Measurements from ENCODE around the gene TFAM. TPM values are rescaled to one million over a fixed set of nuclear protein-coding genes. Genes with fewer than 3 reads are reported as not detected.

Gene TFAM
- total RNA-seq, 1 experiment from 2014 or later, result 57.6 TPM

DNA sequence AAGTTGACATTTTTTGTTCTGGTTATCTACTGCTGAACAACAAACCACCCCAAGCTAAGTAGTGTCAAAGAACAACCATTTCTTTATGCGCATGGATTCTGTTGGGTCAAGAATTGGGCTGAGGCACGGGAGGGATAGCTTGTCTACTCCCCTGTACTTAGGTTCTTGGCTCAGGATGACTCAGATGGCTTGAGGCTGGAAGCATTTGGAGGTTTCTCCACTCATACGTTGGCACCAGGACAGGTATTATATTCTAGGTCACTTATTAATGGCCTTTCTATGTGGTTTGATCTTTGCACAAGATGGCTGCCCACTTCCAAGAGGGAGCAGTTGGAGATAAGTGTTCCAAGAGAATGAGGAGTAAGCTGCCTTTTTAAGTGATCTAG is 11.8 kb upstream of the TFAM start:
- DNase-seq (ENCODE audit: low read depth, low spot score) (no peak), ATAC-seq (peak; percentile 36; the same call in 1 of the 2 replicates)
- Histone ChIP-seq H3K79me2 (ENCODE audit: insufficient read depth, low read length) (no peaks in the 10 kb centered on the region), H4K20me1 (ENCODE audit: insufficient read depth) (no peaks in the 10 kb centered on the region), H3K4me2 (ENCODE audit: low read length) (no peak overlapping the region), H3K9ac (ENCODE audit: low read length) (no peak overlapping the region), H3K27ac (ENCODE audit: low read depth, low read length) (no peak overlapping the region), H2AFZ (ENCODE audit: low read depth, low read length, poor library complexity, severe bottlenecking) (no peak overlapping the region), H3K27me3 (ENCODE audit: insufficient read depth, low read length) (no peaks in the 10 kb centered on the region), H3K4me3 (replicated peaks in 1 of 2; ENCODE audit: low read depth in 1 of 2, low read length in 2 of 2) (no peak overlapping the region), H3K9me3 (ENCODE audit: control insufficient read depth in 1 of 2, insufficient read depth in 1 of 2, low read depth in 1 of 2, low read length in 2 of 2) (no peaks in the 10 kb centered on the region), H3K36me3 (ENCODE audit: control insufficient read depth in 1 of 2, insufficient read depth in 2 of 2, low read length in 2 of 2) (no peaks in the 10 kb centered on the region), H3K4me1 (ENCODE audit: control insufficient read depth in 1 of 2, insufficient read depth in 2 of 2, low read length in 2 of 2) (peaks cover 0 to 6% of the 10 kb centered on the region in 2 experiments; a peak in 1 of 4 replicates), H3K9me2 (ENCODE audit: insufficient read depth) (no peaks in the 10 kb centered on the region)
- POLR2A ChIA-PET, result no interaction called here
- TF ChIP-seq ELF1 (IDR thresholded peaks at IDR 0.05; ENCODE audit: borderline replicate concordance, low read depth), result no peak
- no peak for TF ChIP-seq FOSL1 (IDR thresholded peaks at IDR 0.05; ENCODE audit: low read depth)
- TF ChIP-seq CEBPB (IDR thresholded peaks at IDR 0.05; ENCODE audit: low read depth), result no peak
- TF ChIP-seq SRF (IDR thresholded peaks at IDR 0.05; ENCODE audit: low read depth), result no peak
- TF ChIP-seq, protein P1, sequence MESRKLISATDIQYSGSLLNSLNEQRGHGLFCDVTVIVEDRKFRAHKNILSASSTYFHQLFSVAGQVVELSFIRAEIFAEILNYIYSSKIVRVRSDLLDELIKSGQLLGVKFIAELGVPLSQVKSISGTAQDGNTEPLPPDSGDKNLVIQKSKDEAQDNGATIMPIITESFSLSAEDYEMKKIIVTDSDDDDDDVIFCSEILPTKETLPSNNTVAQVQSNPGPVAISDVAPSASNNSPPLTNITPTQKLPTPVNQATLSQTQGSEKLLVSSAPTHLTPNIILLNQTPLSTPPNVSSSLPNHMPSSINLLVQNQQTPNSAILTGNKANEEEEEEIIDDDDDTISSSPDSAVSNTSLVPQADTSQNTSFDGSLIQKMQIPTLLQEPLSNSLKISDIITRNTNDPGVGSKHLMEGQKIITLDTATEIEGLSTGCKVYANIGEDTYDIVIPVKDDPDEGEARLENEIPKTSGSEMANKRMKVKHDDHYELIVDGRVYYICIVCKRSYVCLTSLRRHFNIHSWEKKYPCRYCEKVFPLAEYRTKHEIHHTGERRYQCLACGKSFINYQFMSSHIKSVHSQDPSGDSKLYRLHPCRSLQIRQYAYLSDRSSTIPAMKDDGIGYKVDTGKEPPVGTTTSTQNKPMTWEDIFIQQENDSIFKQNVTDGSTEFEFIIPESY (IDR thresholded peaks at IDR 0.05; ENCODE audit: extremely low read depth, insufficient replicate concordance, low read length), result no peak
- TF ChIP-seq JUND (IDR thresholded peaks at IDR 0.05), result no peak
- TF ChIP-seq EGR1 (IDR thresholded peaks at IDR 0.05; ENCODE audit: low read depth), result no peak
- CTCF ChIA-PET, result no interaction called here
- no TSS peak for BruUV-seq (replicated peaks)
- intact Hi-C loops (cut with micrococcal nuclease), result no loop called here
- RAD21 ChIA-PET (ENCODE audit: low non-redundant PET in 1 of 2, low total read pairs in 2 of 2, uncharacterized antibody in 2 of 2, unreplicated experiment in 2 of 2), result no interaction called here

DNA sequence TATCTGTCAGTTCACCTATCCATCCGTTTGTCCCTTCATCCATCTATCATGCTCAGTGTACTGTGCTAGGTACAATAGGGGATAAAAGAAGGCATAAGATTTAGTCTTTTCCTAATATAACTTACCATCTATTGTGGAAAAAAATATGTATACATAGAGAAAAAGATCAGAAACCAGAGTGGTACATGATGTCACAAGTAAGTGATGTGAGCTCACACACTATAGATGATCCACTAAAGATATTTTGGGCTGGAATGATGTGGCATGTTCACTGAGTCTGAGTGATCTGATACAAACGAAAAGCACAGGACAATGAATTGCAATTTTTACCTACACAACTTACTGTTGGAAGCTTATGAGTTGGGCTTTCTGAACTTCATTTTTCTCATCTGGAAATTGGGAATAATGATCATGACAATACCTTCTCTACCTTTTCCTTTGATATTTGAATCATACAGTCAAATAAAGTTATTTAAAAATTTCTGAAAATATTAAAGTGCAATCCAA is 2.7 kb upstream of the TFAM start:
- Histone ChIP-seq H3K36me3 (ENCODE audit: control insufficient read depth in 1 of 2, insufficient read depth in 2 of 2, low read length in 2 of 2) (peaks cover 0 to 3% of the 10 kb centered on the region in 2 experiments; a peak in 3 of 4 replicates), H3K27ac (ENCODE audit: low read depth, low read length) (no peak overlapping the region), H3K4me3 (replicated peaks in 1 of 2; ENCODE audit: low read depth in 1 of 2, low read length in 2 of 2) (no peak overlapping the region), H3K4me1 (ENCODE audit: control insufficient read depth in 1 of 2, insufficient read depth in 2 of 2, low read length in 2 of 2) (peaks cover 12 to 14% of the 10 kb centered on the region in 2 experiments), H3K4me2 (ENCODE audit: low read length) (no peak overlapping the region), H3K9ac (ENCODE audit: low read length) (no peak overlapping the region), H3K9me2 (ENCODE audit: insufficient read depth) (no peaks in the 10 kb centered on the region), H3K27me3 (ENCODE audit: insufficient read depth, low read length) (no peaks in the 10 kb centered on the region), H3K9me3 (ENCODE audit: control insufficient read depth in 1 of 2, insufficient read depth in 1 of 2, low read depth in 1 of 2, low read length in 2 of 2) (no peaks in the 10 kb centered on the region), H4K20me1 (ENCODE audit: insufficient read depth) (no peaks in the 10 kb centered on the region), H2AFZ (ENCODE audit: low read depth, low read length, poor library complexity, severe bottlenecking) (no peak overlapping the region), H3K79me2 (ENCODE audit: insufficient read depth, low read length) (peaks cover 23% of the 10 kb centered on the region)
- TF ChIP-seq, protein P2, sequence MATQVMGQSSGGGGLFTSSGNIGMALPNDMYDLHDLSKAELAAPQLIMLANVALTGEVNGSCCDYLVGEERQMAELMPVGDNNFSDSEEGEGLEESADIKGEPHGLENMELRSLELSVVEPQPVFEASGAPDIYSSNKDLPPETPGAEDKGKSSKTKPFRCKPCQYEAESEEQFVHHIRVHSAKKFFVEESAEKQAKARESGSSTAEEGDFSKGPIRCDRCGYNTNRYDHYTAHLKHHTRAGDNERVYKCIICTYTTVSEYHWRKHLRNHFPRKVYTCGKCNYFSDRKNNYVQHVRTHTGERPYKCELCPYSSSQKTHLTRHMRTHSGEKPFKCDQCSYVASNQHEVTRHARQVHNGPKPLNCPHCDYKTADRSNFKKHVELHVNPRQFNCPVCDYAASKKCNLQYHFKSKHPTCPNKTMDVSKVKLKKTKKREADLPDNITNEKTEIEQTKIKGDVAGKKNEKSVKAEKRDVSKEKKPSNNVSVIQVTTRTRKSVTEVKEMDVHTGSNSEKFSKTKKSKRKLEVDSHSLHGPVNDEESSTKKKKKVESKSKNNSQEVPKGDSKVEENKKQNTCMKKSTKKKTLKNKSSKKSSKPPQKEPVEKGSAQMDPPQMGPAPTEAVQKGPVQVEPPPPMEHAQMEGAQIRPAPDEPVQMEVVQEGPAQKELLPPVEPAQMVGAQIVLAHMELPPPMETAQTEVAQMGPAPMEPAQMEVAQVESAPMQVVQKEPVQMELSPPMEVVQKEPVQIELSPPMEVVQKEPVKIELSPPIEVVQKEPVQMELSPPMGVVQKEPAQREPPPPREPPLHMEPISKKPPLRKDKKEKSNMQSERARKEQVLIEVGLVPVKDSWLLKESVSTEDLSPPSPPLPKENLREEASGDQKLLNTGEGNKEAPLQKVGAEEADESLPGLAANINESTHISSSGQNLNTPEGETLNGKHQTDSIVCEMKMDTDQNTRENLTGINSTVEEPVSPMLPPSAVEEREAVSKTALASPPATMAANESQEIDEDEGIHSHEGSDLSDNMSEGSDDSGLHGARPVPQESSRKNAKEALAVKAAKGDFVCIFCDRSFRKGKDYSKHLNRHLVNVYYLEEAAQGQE (IDR thresholded peaks at IDR 0.05; ENCODE audit: low read depth), result no peak
- TF ChIP-seq EGR1 (IDR thresholded peaks at IDR 0.05; ENCODE audit: low read depth) (no peak), CEBPB (IDR thresholded peaks at IDR 0.05; ENCODE audit: low read depth) (no peak), POLR2AphosphoS5 (IDR thresholded peaks at IDR 0.05; ENCODE audit: low read depth, low read length) (no peak), RAD21 (IDR thresholded peaks at IDR 0.05; ENCODE audit: low read depth) (no peak), TCF7L2 (IDR thresholded peaks at IDR 0.05; ENCODE audit: borderline replicate concordance, extremely low read depth, insufficient read depth, insufficient read length) (no peak)
- TF ChIP-seq, protein P1 (IDR thresholded peaks at IDR 0.05; ENCODE audit: extremely low read depth, insufficient replicate concordance, low read length), result no peak
- ChIA-PET RAD21 (ENCODE audit: low non-redundant PET in 1 of 2, low total read pairs in 2 of 2, uncharacterized antibody in 2 of 2, unreplicated experiment in 2 of 2) (no interaction called here), POLR2A (no interaction called here), CTCF (no interaction called here)
- ATAC-seq (no peak), DNase-seq (ENCODE audit: low read depth, low spot score) (no peak)
- BruUV-seq (replicated peaks), result no TSS peak
- intact Hi-C loops (cut with micrococcal nuclease), result no loop called here

All from HCT116 (cell line).